ENCODE results near the gene MIR17HG.
A peak's percentile ranks its signal among the peaks of the same experiment; 100 is the strongest.

The MIR17HG gene

DNA sequence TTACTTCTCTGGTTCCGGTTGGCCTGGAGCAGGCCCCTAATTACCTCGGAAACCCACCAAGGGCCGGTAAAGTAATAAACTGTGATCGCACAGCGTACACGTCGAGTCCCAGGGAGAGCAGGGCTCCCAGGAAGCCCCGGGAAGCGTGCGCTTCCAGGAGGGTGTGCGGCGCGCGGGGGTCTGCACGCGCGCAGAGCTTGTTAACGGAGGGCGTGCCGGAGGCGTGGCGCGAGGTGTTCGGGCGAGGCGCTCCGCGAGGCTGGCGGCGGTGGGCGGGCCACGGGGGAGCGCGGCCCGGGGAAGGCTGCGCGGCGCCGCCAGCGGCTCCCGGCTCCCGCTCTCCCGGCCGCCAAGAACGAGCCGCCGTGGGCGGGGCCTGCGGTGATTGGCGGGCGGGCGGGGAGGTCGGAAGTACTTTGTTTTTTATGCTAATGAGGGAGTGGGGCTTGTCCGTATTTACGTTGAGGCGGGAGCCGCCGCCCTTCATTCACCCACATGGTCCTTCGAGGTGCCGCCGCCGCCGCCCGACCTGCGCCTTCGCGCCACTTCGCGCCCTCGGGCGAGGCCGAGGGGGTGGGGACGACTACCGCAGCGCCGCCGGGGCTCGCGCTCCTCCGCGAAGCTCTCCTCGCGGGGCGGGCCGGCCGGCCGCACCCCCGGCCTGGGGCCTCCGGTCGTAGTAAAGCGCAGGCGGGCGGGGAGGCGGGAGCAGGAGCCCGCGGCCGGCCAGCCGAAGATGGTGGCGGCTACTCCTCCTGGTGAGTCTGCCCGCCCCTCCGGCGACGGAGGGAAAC is at the start of gene MIR17HG:
Gene MIR17HG (plus strand): TSS at position 486 of the 794 bp plus-strand sequence.
- TF ChIP-seq, protein P1, sequence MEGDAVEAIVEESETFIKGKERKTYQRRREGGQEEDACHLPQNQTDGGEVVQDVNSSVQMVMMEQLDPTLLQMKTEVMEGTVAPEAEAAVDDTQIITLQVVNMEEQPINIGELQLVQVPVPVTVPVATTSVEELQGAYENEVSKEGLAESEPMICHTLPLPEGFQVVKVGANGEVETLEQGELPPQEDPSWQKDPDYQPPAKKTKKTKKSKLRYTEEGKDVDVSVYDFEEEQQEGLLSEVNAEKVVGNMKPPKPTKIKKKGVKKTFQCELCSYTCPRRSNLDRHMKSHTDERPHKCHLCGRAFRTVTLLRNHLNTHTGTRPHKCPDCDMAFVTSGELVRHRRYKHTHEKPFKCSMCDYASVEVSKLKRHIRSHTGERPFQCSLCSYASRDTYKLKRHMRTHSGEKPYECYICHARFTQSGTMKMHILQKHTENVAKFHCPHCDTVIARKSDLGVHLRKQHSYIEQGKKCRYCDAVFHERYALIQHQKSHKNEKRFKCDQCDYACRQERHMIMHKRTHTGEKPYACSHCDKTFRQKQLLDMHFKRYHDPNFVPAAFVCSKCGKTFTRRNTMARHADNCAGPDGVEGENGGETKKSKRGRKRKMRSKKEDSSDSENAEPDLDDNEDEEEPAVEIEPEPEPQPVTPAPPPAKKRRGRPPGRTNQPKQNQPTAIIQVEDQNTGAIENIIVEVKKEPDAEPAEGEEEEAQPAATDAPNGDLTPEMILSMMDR (conservative IDR thresholded peaks at IDR 0.05; ENCODE audit: low read depth), result no peak
- peak; percentile 86 for DNase-seq (ENCODE audit: low spot score)
- H3K27ac ChIP-seq, result peak within 1 kb of the TSS; percentile 91
- ChIA-PET POLR2A (ENCODE audit: low non-redundant PET) (no interaction called here), CTCF (no interaction called here)

DNA sequence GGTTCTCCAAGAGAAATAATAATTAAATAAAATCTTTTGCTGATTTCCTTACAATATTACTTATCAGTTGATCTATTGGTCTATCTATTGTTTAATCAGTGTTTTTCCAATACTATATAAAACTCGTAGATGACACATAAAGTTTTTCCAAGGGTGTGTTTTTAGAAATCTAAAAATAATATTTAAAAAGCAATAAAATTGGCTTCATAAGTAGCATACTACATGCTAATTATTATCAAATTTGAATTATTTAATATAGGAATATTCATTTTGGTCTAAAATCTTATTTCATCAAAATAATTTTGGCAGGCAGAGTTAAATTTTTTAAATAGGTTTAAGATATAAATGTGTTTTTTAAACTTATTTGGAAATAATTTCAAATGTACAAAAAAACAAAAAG is 49.4 kb upstream of the MIR17HG start:
- ChIA-PET POLR2A (ENCODE audit: low non-redundant PET) (no interaction called here), CTCF (no interaction called here)
- DNase-seq (ENCODE audit: low spot score), result no peak
- H3K27ac ChIP-seq, result no peak overlapping the region
- TF ChIP-seq, protein P1 (conservative IDR thresholded peaks at IDR 0.05; ENCODE audit: low read depth), result no peak

DNA sequence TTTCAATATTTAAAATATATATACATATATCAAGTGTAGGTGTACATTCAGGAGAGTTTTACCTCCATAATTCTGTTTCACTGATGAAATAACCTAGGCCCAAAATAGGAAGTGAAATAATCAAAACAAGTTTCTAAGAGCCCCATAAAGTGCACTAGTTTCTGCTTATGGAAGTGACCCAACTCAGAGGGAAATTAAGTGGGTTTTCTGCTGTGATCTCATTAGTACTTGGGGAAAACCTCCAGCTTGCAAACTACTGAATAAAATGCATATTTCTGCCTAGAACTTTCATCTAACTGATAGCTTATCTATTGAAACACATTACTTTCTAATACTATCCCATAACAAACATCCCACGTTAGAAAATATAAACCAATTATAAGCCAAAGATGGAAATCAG is 45.4 kb upstream of the MIR17HG start:
- H3K27ac ChIP-seq, result no peak overlapping the region
- TF ChIP-seq, protein P1 (conservative IDR thresholded peaks at IDR 0.05; ENCODE audit: low read depth), result no peak
- CTCF ChIA-PET, result no interaction called here
- POLR2A ChIA-PET (ENCODE audit: low non-redundant PET), result no interaction called here
- no peak for DNase-seq (ENCODE audit: low spot score)

DNA sequence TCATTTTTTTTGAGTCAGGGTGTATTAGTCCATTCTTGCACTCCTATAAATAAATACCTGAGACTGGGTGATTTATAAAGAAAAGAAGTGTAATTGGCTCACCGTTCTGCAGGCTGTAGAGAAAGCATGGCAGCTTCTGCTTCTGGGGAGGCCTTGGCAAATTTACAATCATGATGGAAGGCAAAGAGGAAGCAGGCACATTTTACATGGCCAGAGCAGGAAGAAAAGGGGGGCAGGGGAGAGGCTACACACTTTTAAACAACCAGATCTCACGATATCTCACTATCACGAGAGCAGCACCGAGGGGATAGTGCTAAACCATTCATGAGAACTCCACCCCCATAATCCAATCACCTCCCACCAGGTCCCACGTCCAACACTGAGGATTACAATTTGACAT is 44.5 kb upstream of the MIR17HG start:
- ChIA-PET POLR2A (ENCODE audit: low non-redundant PET) (no interaction called here), CTCF (no interaction called here)
- no peak overlapping the region for H3K27ac ChIP-seq
- no peak for DNase-seq (ENCODE audit: low spot score)
- TF ChIP-seq, protein P1 (conservative IDR thresholded peaks at IDR 0.05; ENCODE audit: low read depth), result no peak

DNA sequence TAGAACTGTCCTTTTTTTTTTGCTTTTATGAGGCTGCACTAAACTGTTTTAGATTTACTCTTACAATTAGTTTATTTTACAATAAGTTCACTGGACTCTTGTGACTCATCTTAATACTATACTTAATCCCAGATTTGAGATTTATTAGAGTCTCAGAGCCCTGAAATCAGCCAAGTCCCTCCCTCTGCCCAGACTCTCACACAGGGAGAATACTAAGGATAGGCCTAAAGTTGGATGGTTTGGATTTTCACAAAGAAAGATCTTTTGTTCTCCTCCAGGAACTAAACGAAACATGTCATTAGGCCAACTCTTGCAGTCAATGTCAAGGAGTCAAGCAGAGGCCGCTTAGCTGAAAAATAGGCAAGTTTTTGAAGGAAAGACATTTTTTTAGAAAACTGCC is 42.7 kb upstream of the MIR17HG start:
- ChIA-PET CTCF (no interaction called here), POLR2A (ENCODE audit: low non-redundant PET) (no interaction called here)
- TF ChIP-seq, protein P1 (conservative IDR thresholded peaks at IDR 0.05; ENCODE audit: low read depth), result no peak
- no peak overlapping the region for H3K27ac ChIP-seq
- DNase-seq (ENCODE audit: low spot score), result no peak

DNA sequence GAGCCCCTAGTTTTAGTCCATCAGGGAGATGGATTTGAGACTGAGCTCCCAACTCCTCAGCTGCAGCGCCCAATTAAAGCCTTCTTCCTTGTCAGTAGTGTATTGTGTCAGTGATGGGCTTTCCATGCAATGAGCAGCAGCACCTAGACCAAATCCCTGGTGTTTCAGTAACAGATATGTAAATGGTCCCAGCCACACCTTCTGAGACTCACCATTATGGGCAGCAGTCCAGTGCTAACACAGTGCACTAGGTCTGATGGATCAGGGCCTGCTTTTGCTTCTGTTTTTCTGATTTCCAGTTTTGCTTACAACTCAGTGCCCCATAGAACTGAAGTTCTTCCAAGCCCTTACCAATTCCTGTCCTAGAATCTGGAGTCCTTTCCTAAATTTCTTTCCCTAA is 41.8 kb upstream of the MIR17HG start:
- POLR2A ChIA-PET (ENCODE audit: low non-redundant PET), result no interaction called here
- no peak for DNase-seq (ENCODE audit: low spot score)
- H3K27ac ChIP-seq, result no peak overlapping the region
- TF ChIP-seq, protein P1 (conservative IDR thresholded peaks at IDR 0.05; ENCODE audit: low read depth), result no peak
- CTCF ChIA-PET, result no interaction called here
